ENCODE measurements around the gene C4orf50. TPM values are rescaled to one million over a fixed set of nuclear protein-coding genes. Genes with fewer than 3 reads are reported as not detected.

Gene C4orf50
- total and polyA plus RNA-seq, 5 donors from 2014 or later: 0.05 to 3.5 (median 0.11) TPM; not detected in 2

DNA sequence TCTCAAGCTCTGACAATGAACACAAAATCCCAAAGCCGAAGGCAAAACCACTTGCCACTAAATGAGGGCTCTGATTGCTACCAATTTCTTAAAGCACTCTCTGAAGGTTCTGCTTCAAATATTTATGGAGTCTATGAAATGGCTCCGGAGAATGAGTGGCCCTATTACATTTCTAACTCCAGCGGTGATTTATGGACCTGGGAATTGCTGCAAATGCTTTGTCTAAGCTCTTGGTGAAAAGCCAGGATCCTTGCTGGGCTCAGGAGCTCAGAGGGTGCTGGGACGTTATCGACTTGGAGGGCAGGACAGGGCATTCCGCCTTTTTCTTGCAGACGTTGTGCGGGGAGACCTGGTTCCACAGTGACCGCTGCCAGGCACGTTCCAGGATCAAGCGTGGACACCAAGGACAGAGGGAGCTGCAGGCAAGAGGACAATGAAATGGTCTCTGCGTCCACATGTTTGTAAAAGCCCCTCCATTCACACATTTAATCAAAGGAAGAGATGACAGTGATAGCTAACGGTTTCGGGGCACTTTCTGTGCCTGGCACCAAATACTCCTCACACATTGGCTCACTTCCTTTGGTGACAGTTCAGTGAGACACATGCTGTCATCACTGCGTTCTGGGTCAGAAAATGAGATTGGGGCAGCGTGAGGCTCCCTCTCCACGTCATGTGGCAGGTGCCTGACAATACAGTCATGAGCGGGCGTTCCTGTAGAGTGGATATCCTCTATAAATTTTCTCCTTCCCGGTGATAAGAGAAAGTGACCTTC, 58.8 kb downstream of the C4orf50 start:
- Mint-ChIP-seq H3K4me1 (no peaks in the 10 kb centered on the region), H3K27ac (no peak overlapping the region), H3K36me3 (no peaks in the 10 kb centered on the region), H3K9me3 (no peaks in the 10 kb centered on the region), H3K4me3 (no peak overlapping the region), H3K27me3 (peaks cover 8% of the 10 kb centered on the region)
- Histone ChIP-seq H3K27ac (ENCODE audit: insufficient read depth, low read length, poor library complexity, severe bottlenecking) (no peak overlapping the region), H3K4me1 (ENCODE audit: control insufficient read depth, insufficient read depth, low read length, poor library complexity, severe bottlenecking) (no peaks in the 10 kb centered on the region), H3K9me3 (ENCODE audit: control insufficient read depth in 2 of 2, low read length in 2 of 2) (no peaks in the 10 kb centered on the region), H3K36me3 (ENCODE audit: control insufficient read depth, insufficient read depth, low read length) (no peaks in the 10 kb centered on the region), H3K27me3 (ENCODE audit: control insufficient read depth, insufficient read depth, low read length) (no peaks in the 10 kb centered on the region), H3K4me3 (ENCODE audit: low read depth, low read length) (no peak overlapping the region)
- DNase-seq: no peak
- ATAC-seq (ENCODE audit: low read depth in 2 of 2): no peak

DNA sequence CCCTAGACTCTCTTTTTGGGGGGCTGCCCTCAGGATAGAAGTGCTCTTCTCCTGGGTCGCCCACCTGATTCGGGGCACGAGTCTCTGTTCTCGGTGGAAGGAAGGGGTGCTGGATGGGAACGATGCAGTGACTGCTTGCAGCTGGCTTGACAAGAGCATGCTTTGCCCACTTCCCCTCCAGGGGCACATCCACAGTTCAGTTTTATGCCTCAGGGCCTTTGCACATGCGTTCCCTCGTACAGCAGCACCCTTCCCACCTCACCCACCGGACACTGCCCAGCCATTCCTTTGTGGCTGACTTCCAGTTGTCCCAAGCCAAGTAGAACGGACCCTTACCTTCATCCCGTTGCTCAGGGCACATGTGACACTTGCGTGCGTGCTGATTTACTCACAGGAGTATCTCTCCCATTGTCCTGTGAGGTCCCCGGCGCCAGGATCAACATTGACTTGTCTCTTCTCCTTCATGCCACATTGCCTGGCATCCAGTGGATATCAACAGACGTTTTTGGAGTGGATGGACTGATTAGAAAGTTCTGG, 60.0 kb downstream of the C4orf50 start:
- DNase-seq (no peak), ATAC-seq (ENCODE audit: low read depth in 2 of 2) (no peak)
- H3K4me3 ChIP-seq (ENCODE audit: low read depth, low read length): no peak overlapping the region
- H3K36me3 ChIP-seq (ENCODE audit: control insufficient read depth, insufficient read depth, low read length): no peaks in the 10 kb centered on the region
- H3K27me3 Mint-ChIP-seq: peaks cover 8% of the 10 kb centered on the region
- H3K36me3 Mint-ChIP-seq: no peaks in the 10 kb centered on the region
- no peak overlapping the region for H3K27ac Mint-ChIP-seq
- no peak overlapping the region for H3K4me3 Mint-ChIP-seq
- H3K27ac ChIP-seq (ENCODE audit: insufficient read depth, low read length, poor library complexity, severe bottlenecking): no peak overlapping the region
- H3K9me3 ChIP-seq (ENCODE audit: control insufficient read depth in 2 of 2, low read length in 2 of 2): no peaks in the 10 kb centered on the region
- no peaks in the 10 kb centered on the region for H3K4me1 ChIP-seq (ENCODE audit: control insufficient read depth, insufficient read depth, low read length, poor library complexity, severe bottlenecking)
- H3K27me3 ChIP-seq (ENCODE audit: control insufficient read depth, insufficient read depth, low read length): no peaks in the 10 kb centered on the region
- no peaks in the 10 kb centered on the region for H3K4me1 Mint-ChIP-seq
- no peaks in the 10 kb centered on the region for H3K9me3 Mint-ChIP-seq

DNA sequence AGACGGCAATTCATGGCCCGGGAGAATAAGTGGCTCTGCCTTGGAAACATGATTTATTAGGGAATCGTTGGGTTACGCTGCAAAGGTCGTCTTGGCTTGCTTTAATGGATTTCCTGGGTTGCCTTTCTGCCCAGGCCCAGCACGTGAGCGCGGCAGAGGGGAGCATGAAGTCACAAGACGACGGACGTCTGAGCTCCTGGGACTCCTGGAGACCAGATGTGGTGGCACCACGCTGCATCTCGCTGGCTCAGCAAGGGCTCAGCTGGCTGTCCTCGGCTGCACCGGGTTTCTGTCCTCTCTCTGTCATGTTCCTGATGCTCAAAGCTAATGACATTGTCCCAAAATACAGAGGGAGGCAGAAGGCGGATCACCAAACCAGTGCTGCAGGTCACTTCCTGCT, 61.2 kb downstream of the C4orf50 start:
- Histone ChIP-seq H3K4me3 (ENCODE audit: low read depth, low read length) (no peak overlapping the region), H3K9me3 (ENCODE audit: control insufficient read depth in 2 of 2, low read length in 2 of 2) (no peaks in the 10 kb centered on the region), H3K27ac (ENCODE audit: insufficient read depth, low read length, poor library complexity, severe bottlenecking) (no peak overlapping the region), H3K27me3 (ENCODE audit: control insufficient read depth, insufficient read depth, low read length) (no peaks in the 10 kb centered on the region), H3K4me1 (ENCODE audit: control insufficient read depth, insufficient read depth, low read length, poor library complexity, severe bottlenecking) (no peaks in the 10 kb centered on the region), H3K36me3 (ENCODE audit: control insufficient read depth, insufficient read depth, low read length) (no peaks in the 10 kb centered on the region)
- Mint-ChIP-seq H3K9me3 (no peaks in the 10 kb centered on the region), H3K4me3 (no peak overlapping the region), H3K27ac (peak overlapping the region in 1 of 3 donors; percentile 38), H3K27me3 (peaks cover 8% of the 10 kb centered on the region), H3K4me1 (no peaks in the 10 kb centered on the region), H3K36me3 (no peaks in the 10 kb centered on the region)
- ATAC-seq (ENCODE audit: low read depth in 2 of 2) (no peak), DNase-seq (no peak)

DNA sequence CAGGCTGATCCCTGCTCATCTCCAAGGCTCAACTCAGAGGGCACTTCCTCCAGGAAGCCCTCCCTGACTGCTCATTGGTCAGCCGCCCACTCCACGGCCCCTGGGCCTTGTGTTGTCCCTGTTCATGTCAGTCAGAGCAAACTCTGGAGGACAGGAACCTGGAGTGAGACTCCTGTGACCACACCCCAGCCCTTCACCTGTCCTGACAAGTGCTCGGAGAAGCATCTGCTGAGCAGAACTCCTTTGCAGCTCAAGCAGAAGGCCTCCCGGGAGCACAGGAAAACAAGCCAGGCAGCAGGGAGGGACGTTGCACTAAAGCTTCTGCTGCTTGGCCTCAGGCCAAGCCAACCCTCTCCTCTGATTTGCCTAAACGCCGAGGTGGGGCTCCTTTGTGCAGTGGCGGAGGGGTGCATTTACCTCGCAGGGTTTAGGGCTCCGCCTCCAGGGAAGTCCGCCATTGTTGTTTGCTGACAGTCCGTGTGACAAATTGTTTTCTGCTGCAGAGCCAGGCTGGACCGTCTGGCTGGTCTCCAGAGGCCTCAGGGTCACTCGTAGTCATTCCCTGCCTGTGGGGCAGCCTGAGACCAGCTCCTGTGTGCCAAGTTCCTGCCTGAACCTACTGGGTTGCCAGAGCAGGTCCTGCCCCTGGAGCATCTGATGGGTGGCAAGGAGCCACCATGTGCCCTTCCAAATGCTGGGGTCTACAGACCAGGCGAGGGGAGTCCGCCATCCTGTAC, 61.8 kb downstream of the C4orf50 start:
- Histone ChIP-seq H3K4me1 (ENCODE audit: control insufficient read depth, insufficient read depth, low read length, poor library complexity, severe bottlenecking) (no peaks in the 10 kb centered on the region), H3K27ac (ENCODE audit: insufficient read depth, low read length, poor library complexity, severe bottlenecking) (no peak overlapping the region), H3K27me3 (ENCODE audit: control insufficient read depth, insufficient read depth, low read length) (no peaks in the 10 kb centered on the region), H3K4me3 (ENCODE audit: low read depth, low read length) (no peak overlapping the region), H3K36me3 (ENCODE audit: control insufficient read depth, insufficient read depth, low read length) (no peaks in the 10 kb centered on the region), H3K9me3 (ENCODE audit: control insufficient read depth in 2 of 2, low read length in 2 of 2) (no peaks in the 10 kb centered on the region)
- H3K27ac Mint-ChIP-seq: no peak overlapping the region
- ATAC-seq (ENCODE audit: low read depth in 2 of 2) (no peak), DNase-seq (no peak)
- H3K27me3 Mint-ChIP-seq: peaks cover 14% of the 10 kb centered on the region
- H3K36me3 Mint-ChIP-seq: no peaks in the 10 kb centered on the region
- no peaks in the 10 kb centered on the region for H3K9me3 Mint-ChIP-seq
- no peaks in the 10 kb centered on the region for H3K4me1 Mint-ChIP-seq
- no peak overlapping the region for H3K4me3 Mint-ChIP-seq

DNA sequence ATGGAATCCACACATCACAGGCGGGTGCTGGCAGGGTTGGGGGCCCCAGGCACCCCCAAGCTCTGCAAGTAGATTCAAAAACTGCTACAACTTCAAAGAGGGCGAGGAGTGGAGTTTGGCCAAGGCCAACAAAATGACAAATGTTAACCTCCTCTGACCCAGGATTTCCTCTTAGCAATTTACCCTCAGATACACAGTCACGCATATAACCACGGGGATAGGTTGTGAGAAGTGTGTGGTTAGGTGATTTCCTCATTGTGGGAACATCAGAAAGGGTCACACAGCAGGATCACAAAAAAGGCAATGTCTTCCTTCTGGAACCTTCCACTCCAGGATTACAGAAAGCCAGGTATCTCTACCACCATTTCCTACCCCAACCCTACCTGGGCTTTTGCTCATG, 62.4 kb downstream of the C4orf50 start:
- no peak for ATAC-seq (ENCODE audit: low read depth in 2 of 2)
- no peak overlapping the region for H3K27ac ChIP-seq (ENCODE audit: insufficient read depth, low read length, poor library complexity, severe bottlenecking)
- Mint-ChIP-seq H3K4me1 (no peaks in the 10 kb centered on the region), H3K4me3 (no peak overlapping the region), H3K36me3 (no peaks in the 10 kb centered on the region), H3K9me3 (no peaks in the 10 kb centered on the region), H3K27me3 (peaks cover 14% of the 10 kb centered on the region), H3K27ac (no peak overlapping the region)
- H3K4me3 ChIP-seq (ENCODE audit: low read depth, low read length): no peak overlapping the region
- H3K9me3 ChIP-seq (ENCODE audit: control insufficient read depth in 2 of 2, low read length in 2 of 2): no peaks in the 10 kb centered on the region
- H3K27me3 ChIP-seq (ENCODE audit: control insufficient read depth, insufficient read depth, low read length): no peaks in the 10 kb centered on the region
- DNase-seq: no peak
- no peaks in the 10 kb centered on the region for H3K4me1 ChIP-seq (ENCODE audit: control insufficient read depth, insufficient read depth, low read length, poor library complexity, severe bottlenecking)
- no peaks in the 10 kb centered on the region for H3K36me3 ChIP-seq (ENCODE audit: control insufficient read depth, insufficient read depth, low read length)

DNA sequence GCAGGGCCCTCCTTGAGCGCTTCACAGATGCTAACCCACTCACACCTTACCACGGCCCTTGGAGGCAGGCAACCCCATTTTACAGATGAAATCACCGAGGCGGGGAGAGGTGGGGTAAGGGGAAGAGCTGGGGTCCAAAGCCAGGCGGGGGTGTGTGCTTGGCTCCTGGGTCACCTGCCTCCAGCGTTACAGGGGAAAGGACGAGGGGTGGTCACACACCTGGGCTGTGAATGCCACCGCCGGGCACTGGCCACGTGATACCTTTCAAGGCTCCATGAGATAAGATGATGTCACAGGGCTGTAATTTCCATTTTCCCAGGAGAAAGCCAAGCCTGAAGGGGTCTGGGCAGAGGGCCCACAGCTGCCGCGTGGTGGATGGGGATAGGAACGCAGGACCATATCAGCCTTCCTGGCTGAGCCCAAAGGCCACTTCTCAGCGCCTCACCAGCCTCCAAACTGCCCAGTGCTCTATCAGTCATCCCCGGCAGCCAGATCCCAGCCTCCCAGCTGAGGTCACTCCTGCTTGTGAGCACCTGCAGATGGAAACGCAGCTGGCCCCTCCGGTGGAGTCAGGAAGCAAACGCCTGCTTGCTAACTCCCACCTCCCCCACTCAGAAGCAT, 62.9 kb downstream of the C4orf50 start:
- H3K36me3 Mint-ChIP-seq: no peaks in the 10 kb centered on the region
- H3K27ac Mint-ChIP-seq: peak overlapping the region in 1 of 3 donors; percentile 90
- Histone ChIP-seq H3K4me3 (ENCODE audit: low read depth, low read length) (no peak overlapping the region), H3K27ac (ENCODE audit: insufficient read depth, low read length, poor library complexity, severe bottlenecking) (no peak overlapping the region), H3K27me3 (ENCODE audit: control insufficient read depth, insufficient read depth, low read length) (no peaks in the 10 kb centered on the region), H3K4me1 (ENCODE audit: control insufficient read depth, insufficient read depth, low read length, poor library complexity, severe bottlenecking) (no peaks in the 10 kb centered on the region), H3K36me3 (ENCODE audit: control insufficient read depth, insufficient read depth, low read length) (no peaks in the 10 kb centered on the region), H3K9me3 (ENCODE audit: control insufficient read depth in 2 of 2, low read length in 2 of 2) (no peaks in the 10 kb centered on the region)
- no peak for ATAC-seq (ENCODE audit: low read depth in 2 of 2)
- peaks cover 14% of the 10 kb centered on the region for H3K27me3 Mint-ChIP-seq
- peaks cover 0 to 2% (median 0%) of the 10 kb centered on the region in 7 donors for H3K9me3 Mint-ChIP-seq
- no peak overlapping the region for H3K4me3 Mint-ChIP-seq
- no peak for DNase-seq
- H3K4me1 Mint-ChIP-seq: no peaks in the 10 kb centered on the region

DNA sequence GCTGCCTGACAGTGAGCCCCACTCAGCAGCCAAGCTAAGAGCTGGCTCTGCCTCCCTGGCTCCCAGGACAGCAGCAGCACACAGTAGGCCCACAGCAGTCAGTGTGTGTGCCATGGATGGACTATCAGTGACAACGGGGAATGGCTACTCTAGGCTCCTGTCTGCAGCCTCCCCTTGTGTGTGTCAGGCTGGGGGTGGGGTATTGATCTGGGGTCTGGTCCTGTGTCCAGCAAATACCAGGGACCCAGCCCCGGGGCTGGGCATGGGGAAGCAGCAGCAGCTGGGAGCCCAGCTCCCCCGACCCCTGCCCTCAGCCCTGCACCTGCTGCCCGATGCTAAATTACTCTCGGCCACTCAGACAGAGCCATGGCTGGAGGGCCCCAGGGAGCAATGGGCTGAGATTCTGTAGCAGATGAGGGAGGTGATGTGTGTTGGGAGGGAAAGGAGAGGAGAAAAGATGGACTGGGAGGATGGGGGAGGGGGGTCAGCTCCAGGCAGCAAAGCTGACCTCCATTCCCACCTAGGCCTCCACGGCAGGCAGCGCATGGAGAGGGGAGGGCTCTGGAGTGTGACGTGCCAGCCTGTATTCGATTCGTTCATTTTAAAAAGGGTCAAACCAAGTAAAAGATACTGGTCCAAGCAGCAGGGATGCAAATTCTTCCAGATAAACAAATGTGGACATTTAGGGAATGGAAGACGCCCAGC, 64.0 kb downstream of the C4orf50 start:
- Mint-ChIP-seq H3K9me3 (peaks cover 0 to 2% (median 0%) of the 10 kb centered on the region in 7 donors), H3K4me1 (no peaks in the 10 kb centered on the region), H3K4me3 (no peak overlapping the region), H3K27ac (no peak overlapping the region), H3K36me3 (no peaks in the 10 kb centered on the region), H3K27me3 (peaks cover 14% of the 10 kb centered on the region)
- H3K36me3 ChIP-seq (ENCODE audit: control insufficient read depth, insufficient read depth, low read length): no peaks in the 10 kb centered on the region
- no peaks in the 10 kb centered on the region for H3K9me3 ChIP-seq (ENCODE audit: control insufficient read depth in 2 of 2, low read length in 2 of 2)
- DNase-seq: no peak
- no peaks in the 10 kb centered on the region for H3K4me1 ChIP-seq (ENCODE audit: control insufficient read depth, insufficient read depth, low read length, poor library complexity, severe bottlenecking)
- no peak overlapping the region for H3K27ac ChIP-seq (ENCODE audit: insufficient read depth, low read length, poor library complexity, severe bottlenecking)
- H3K27me3 ChIP-seq (ENCODE audit: control insufficient read depth, insufficient read depth, low read length): no peaks in the 10 kb centered on the region
- H3K4me3 ChIP-seq (ENCODE audit: low read depth, low read length): no peak overlapping the region
- no peak for ATAC-seq (ENCODE audit: low read depth in 2 of 2)
